ENCODE data around the gene MCRIP2.

DNA sequence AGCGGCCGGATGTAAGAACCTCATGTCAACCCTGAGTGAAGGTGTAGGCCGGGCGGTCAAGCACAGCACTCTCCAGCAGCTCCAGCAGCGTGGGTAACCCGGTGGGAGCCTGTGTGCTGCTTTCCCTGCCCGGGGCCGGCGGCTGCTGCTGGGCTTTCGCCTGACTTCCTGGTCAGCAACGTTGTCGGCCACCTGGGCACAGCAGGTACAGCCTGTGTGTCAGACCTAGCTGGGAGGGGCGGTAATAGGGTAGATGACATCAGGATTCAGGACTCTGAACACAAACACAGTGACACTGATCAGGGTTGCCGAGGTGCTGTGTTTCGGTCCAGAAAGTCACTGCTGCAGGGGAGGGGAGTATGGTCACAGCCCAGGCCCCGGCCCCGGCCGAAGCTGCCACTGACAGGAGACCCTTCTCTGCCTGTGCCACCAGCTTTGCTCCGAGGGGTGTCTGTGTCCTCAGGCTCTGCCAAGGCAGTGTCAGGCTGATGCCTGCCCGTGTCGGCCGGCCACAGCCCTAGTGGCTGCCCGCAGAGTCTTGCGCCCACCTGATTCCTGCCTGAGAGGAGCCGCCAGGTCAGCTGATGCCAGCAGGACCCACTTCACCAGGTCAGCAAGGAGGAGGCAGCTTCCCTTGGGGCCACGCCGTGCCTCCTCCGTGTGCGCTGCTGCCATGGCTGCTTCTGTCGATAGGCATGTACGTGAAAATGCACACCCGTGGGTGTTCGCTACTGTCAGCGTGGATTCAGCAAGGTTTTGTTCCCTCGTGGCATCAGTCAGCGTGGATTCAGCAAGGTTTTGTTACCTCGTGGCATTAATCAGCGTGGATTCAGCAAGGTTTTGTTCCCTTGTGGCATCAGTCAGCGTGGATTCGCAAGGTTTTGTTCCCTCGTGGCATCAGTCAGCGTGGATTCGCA lies 42.5 kb upstream of the MCRIP2 start:
- TF ChIP-seq POLR2A (IDR thresholded peaks at IDR 0.05) (no peak), CTCF (IDR thresholded peaks at IDR 0.05) (no peak), POLR2AphosphoS5 (IDR thresholded peaks at IDR 0.05) (no peak), EP300 (IDR thresholded peaks at IDR 0.05) (no peak)

All from upper lobe of left lung (tissue), 4 donors.